H9 (cell line): ENCODE measurements around the gene RAB3IL1. TPM values are rescaled to one million over a fixed set of nuclear protein-coding genes. Genes with fewer than 3 reads are reported as not detected.

Experiments
- DNase-seq: peaks from one replicate; pipeline ENCODE4 v3.0.0-alpha.2; 2017
- H2AFZ ChIP-seq: one replicate; pipeline ENCODE4 v1.6.1; 2013; ENCODE audit warnings: mild to moderate bottlenecking, low read length, control low read depth, moderate library complexity
- H2AK5ac ChIP-seq: 2 replicates; pipeline ENCODE4 v1.6.1; 2013; ENCODE audit warnings: low read length, control low read depth, mixed read lengths; ENCODE audit not compliant: insufficient read length
- H2BK120ac ChIP-seq: one replicate; pipeline ENCODE4 v1.6.1; 2013; ENCODE audit warnings: low read depth, mild to moderate bottlenecking, low read length, control low read depth, inconsistent platforms; ENCODE audit not compliant: poor library complexity, severe bottlenecking
- H2BK12ac ChIP-seq: 2 replicates; pipeline ENCODE4 v1.6.1; 2013; ENCODE audit warnings: low read length, control low read depth, mixed read lengths, low read depth; ENCODE audit not compliant: insufficient read length
- H2BK15ac ChIP-seq: 2 replicates; pipeline ENCODE4 v1.6.1; 2013; ENCODE audit warnings: low read depth, low read length, control low read depth
- H2BK20ac ChIP-seq: one replicate; pipeline ENCODE4 v1.6.1; 2013; ENCODE audit warnings: low read depth, mild to moderate bottlenecking, low read length, control low read depth, inconsistent platforms; ENCODE audit not compliant: poor library complexity, severe bottlenecking
- H2BK5ac ChIP-seq: 2 replicates; pipeline ENCODE4 v1.6.1; 2013; ENCODE audit warnings: low read length, control low read depth, mixed read lengths; ENCODE audit not compliant: insufficient read length
- H3K14ac ChIP-seq: 2 replicates; pipeline ENCODE4 v1.6.1; 2013; ENCODE audit warnings: low read length, control low read depth; ENCODE audit not compliant: insufficient read depth
- H3K18ac ChIP-seq: 2 replicates; pipeline ENCODE4 v1.6.1; 2013; ENCODE audit warnings: low read depth, mild to moderate bottlenecking, mixed read lengths, low read length, control low read depth; ENCODE audit not compliant: insufficient read length
- H3K23ac ChIP-seq: 2 replicates; pipeline ENCODE4 v1.6.1; 2013; ENCODE audit warnings: low read length, control low read depth, mixed read lengths, low read depth; ENCODE audit not compliant: insufficient read length
- H3K23me2 ChIP-seq: 2 replicates; pipeline ENCODE4 v1.6.1; 2013; ENCODE audit warnings: low read depth, mild to moderate bottlenecking, mixed read lengths, low read length, control low read depth; ENCODE audit not compliant: insufficient read length, poor library complexity, severe bottlenecking
- H3K27ac ChIP-seq: 2 replicates; pipeline ENCODE4 v1.5.1; 2013; ENCODE audit warnings: low read length, control low read depth, mixed read lengths, low read depth; ENCODE audit not compliant: insufficient read length
- H3K27me3 ChIP-seq: 2 replicates; pipeline ENCODE4 v1.6.1; 2013; ENCODE audit warnings: low read length, control low read depth, inconsistent platforms; ENCODE audit not compliant: insufficient read depth
- H3K4ac ChIP-seq: 2 replicates; pipeline ENCODE4 v1.6.1; 2013; ENCODE audit warnings: low read depth, mild to moderate bottlenecking, control low read depth, inconsistent platforms, low read length, moderate library complexity
- H3K4me1 ChIP-seq: 2 replicates; pipeline ENCODE4 v1.6.1; 2013; ENCODE audit warnings: low read length, control low read depth, inconsistent platforms; ENCODE audit not compliant: insufficient read depth
- H3K4me2 ChIP-seq: 2 replicates; pipeline ENCODE4 v1.6.1; 2013; ENCODE audit warnings: low read length, control low read depth, mixed read lengths; ENCODE audit not compliant: insufficient read length, insufficient read depth
- H3K56ac ChIP-seq: 2 replicates; pipeline ENCODE4 v1.6.1; 2013; ENCODE audit warnings: low read depth, mild to moderate bottlenecking, mixed read lengths, low read length, control low read depth; ENCODE audit not compliant: insufficient read length
- H3K79me1 ChIP-seq: 2 replicates; pipeline ENCODE4 v1.6.1; 2013; ENCODE audit warnings: low read depth, mild to moderate bottlenecking, moderate library complexity, low read length, control low read depth, inconsistent platforms; ENCODE audit not compliant: insufficient read depth, poor library complexity, severe bottlenecking
- H3K79me2 ChIP-seq: 2 replicates; pipeline ENCODE4 v1.6.1; 2013; ENCODE audit warnings: low read length, control low read depth, inconsistent platforms; ENCODE audit not compliant: insufficient read depth
- H3K9ac ChIP-seq: 2 replicates; pipeline ENCODE4 v1.6.1; 2013; ENCODE audit warnings: low read length, control low read depth, mixed read lengths; ENCODE audit not compliant: insufficient read length; ENCODE audit errors: extremely low read depth
- H3K9me3 ChIP-seq: one replicate; pipeline ENCODE4 v1.6.1; 2013; ENCODE audit warnings: low read depth, low read length, inconsistent platforms; ENCODE audit not compliant: control insufficient read depth
- H3T11ph ChIP-seq: one replicate; pipeline ENCODE4 v1.6.1; 2013; ENCODE audit warnings: mild to moderate bottlenecking, low read length, control low read depth, inconsistent platforms
- H4K20me1 ChIP-seq: one replicate; pipeline ENCODE4 v1.6.1; 2013; ENCODE audit not compliant: control insufficient read depth, insufficient read length, insufficient read depth
- H4K5ac ChIP-seq: 2 replicates; pipeline ENCODE4 v1.6.1; 2013; ENCODE audit warnings: low read depth, mild to moderate bottlenecking, mixed read lengths, low read length, control low read depth; ENCODE audit not compliant: insufficient read length
- H4K8ac ChIP-seq: replicated peaks from 2 replicates; pipeline ENCODE4 v1.6.1; 2013; ENCODE audit warnings: low read length, control low read depth, mixed read lengths, low read depth; ENCODE audit not compliant: insufficient read length
- H4K91ac ChIP-seq: 2 replicates; pipeline ENCODE4 v1.6.1; 2013; ENCODE audit warnings: low read depth, mild to moderate bottlenecking, moderate library complexity, mixed read lengths, low read length, control low read depth; ENCODE audit not compliant: insufficient read length
- H3K27ac Mint-ChIP-seq, 3 experiments: 2 replicates in 2 of 3; 3 replicates in 1 of 3; pipeline ENCODE4 v1.8.0; 2020 to 2021; ENCODE audit warnings: mixed read lengths in 3 of 3, mild to moderate bottlenecking in 1 of 3, moderate library complexity in 1 of 3
- H3K27me3 Mint-ChIP-seq: 2 replicates; pipeline ENCODE4 v1.8.0; 2021; ENCODE audit warnings: low read depth, mild to moderate bottlenecking, moderate library complexity, mixed read lengths
- H3K36me3 Mint-ChIP-seq, 3 experiments: 2 replicates in 2 of 3; 3 replicates in 1 of 3; pipeline ENCODE4 v1.8.0; 2020 to 2021; ENCODE audit warnings: low read depth in 3 of 3, mixed read lengths in 3 of 3; ENCODE audit not compliant: insufficient read depth in 1 of 3
- H3K4me1 Mint-ChIP-seq, 2 experiments: 2 replicates each; pipeline ENCODE4 v1.8.0; 2020; ENCODE audit warnings: mixed read lengths in 2 of 2
- H3K4me3 Mint-ChIP-seq, 2 experiments: 2 replicates in 1 of 2; 3 replicates in 1 of 2; pipeline ENCODE4 v1.8.0; 2020 to 2021; ENCODE audit warnings: mild to moderate bottlenecking in 2 of 2, mixed read lengths in 2 of 2, moderate library complexity in 1 of 2
- H3K9me3 Mint-ChIP-seq, 2 experiments: 2 replicates in 1 of 2; 3 replicates in 1 of 2; pipeline ENCODE4 v1.8.0; 2020; ENCODE audit warnings: mild to moderate bottlenecking in 2 of 2, mixed read lengths in 2 of 2, moderate library complexity in 1 of 2
- CTCF ChIP-seq: fragments of 200-600 bp; sonication (generic); conservative IDR thresholded peaks from 3 replicates; pipeline ENCODE4 v1.8.0; 2021; ENCODE audit warnings: antibody characterized with exemption, mild to moderate bottlenecking
- WGBS: extraction: QIAGEN DNeasy Blood & Tissue Kit; methylation state at CpG from one replicate; pipeline ENCODE4 v1.1.7; 2013; ENCODE audit warnings: missing lambda C conversion rate, low lambda C conversion rate, mixed read lengths; ENCODE audit not compliant: insufficient read length; ENCODE audit errors: extremely low coverage; 5-methylcytosine and 5-hydroxymethylcytosine counted together
- total RNA-seq: library from RNA; stranded (reverse); gene quantifications from 2 replicates; pipeline ENCODE4 v1.2.1, GENCODE V29; 2021

Gene RAB3IL1
- total RNA-seq, 1 experiment from 2014 or later = 2.4 TPM

GRCh38 chr11:61860054-61860903 lies 57.1 kb downstream of the RAB3IL1 start:
- Histone ChIP-seq H2BK20ac (no peak overlapping the region), H3K79me1 (no peaks in the 10 kb centered on the region), H3K27ac (no peak overlapping the region), H4K5ac (no peak overlapping the region), H3T11ph (no peak overlapping the region), H2BK120ac (no peak overlapping the region), H3K23ac (no peak overlapping the region), H2BK5ac (no peak overlapping the region), H3K9ac (no peak overlapping the region), H3K27me3 (no peaks in the 10 kb centered on the region), H2AK5ac (no peak overlapping the region), H3K14ac (no peak overlapping the region), H2BK15ac (no peak overlapping the region), H4K8ac (no peak overlapping the region), H3K4me2 (no peak overlapping the region), H2BK12ac (no peak overlapping the region), H3K79me2 (no peaks in the 10 kb centered on the region), H3K4me1 (no peaks in the 10 kb centered on the region), H3K4ac (no peak overlapping the region), H2AFZ (no peak overlapping the region), H3K18ac (no peak overlapping the region), H3K9me3 (no peaks in the 10 kb centered on the region), H4K20me1 (no peaks in the 10 kb centered on the region), H4K91ac (no peak overlapping the region), H3K56ac (no peak overlapping the region), H3K23me2 (no peaks in the 10 kb centered on the region)
- WGBS = no CpG with 5 or more reads among the region's 16 CpGs
- Mint-ChIP-seq H3K27ac (peak overlapping the region in 1 of 3 experiments; percentile 50; a peak in 1 of 7 replicates), H3K27me3 (no peaks in the 10 kb centered on the region), H3K36me3 (peaks cover 54 to 79% (median 71%) of the 10 kb centered on the region in 3 experiments), H3K4me3 (no peak overlapping the region), H3K9me3 (no peaks in the 10 kb centered on the region; a peak in 1 of 5 replicates), H3K4me1 (no peaks in the 10 kb centered on the region)
- DNase-seq = no peak
- TF ChIP-seq CTCF = no peak
